Neural progenitor cell (in vitro differentiated cells): ENCODE results near the gene RSAD2.

Source experiments
- CTCF ChIP-seq: fragments of 200-600 bp; sonication (generic); IDR thresholded peaks from 2 replicates; pipeline ENCODE4 v1.5.1; 2017; ENCODE audit warnings: antibody characterized with exemption, mild to moderate bottlenecking
- EZH2 ChIP-seq: fragments of 200-600 bp; sonication (generic); IDR thresholded peaks from 2 replicates; pipeline ENCODE4 v1.6.1; 2017; ENCODE audit warnings: antibody characterized with exemption, mild to moderate bottlenecking, moderate library complexity

DNA sequence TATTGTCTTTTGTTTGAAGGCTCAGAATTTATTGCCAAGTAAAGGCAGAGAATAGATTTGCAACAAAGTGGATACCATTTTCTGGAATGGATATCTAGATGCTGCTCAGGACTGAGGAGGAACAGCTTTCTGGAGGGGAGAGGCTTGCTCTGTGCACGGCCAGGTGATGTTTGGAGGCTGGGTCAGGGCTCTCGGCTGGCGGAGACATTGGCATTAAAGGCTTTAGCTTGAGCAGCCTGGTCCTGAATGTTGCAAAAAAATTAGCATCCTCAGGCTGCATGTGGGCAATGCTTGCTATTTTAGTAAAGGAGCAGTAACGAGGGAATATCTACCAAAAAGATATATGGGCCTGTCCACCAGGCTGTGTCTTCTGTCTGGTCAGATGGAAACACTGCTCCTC is 60.0 kb downstream of the RSAD2 start:
- TF ChIP-seq EZH2 (no peak), CTCF (no peak)
